ENCODE measurements around the gene ZNF557.

Gene ZNF557

DNA sequence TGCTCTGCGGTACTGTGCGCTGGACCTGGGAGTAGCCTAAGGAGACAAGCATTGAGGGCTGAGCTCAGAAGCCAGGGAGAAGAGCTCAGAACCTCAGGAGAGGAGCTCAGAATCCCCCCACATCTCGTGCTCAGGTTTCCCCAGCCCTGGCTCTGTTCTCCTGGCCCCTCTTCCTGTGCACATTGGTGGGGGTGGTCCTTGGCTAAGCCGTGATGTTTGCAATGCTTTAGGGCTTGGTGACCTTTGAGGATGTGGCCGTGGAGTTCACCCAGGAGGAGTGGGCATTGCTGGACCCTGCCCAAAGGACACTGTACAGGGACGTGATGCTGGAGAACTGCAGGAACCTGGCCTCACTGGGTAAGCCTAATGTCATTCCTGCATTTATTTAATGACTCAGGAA is 6.6 kb downstream of the ZNF557 start:
- DNase-seq, result no peak

DNA sequence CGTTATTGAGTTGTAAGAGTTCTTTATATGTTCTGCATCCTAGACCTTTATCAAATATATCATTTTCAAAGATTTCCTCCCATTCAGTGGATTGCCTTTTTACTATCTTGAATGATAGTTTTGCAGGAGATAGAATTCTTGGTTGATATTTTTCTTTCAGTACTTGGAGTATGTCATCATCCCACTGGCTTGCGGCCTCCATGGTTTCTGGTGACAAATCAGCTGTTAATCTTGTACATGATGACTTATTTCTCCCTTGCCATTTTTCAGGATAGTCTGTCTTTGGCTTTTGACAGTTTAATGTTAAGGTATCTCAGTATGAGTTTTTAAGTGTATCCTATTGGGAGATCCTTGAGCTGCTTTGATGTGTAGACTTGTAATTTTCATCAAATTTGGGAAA is 8.5 kb downstream of the ZNF557 start:
- DNase-seq, result no peak

DNA sequence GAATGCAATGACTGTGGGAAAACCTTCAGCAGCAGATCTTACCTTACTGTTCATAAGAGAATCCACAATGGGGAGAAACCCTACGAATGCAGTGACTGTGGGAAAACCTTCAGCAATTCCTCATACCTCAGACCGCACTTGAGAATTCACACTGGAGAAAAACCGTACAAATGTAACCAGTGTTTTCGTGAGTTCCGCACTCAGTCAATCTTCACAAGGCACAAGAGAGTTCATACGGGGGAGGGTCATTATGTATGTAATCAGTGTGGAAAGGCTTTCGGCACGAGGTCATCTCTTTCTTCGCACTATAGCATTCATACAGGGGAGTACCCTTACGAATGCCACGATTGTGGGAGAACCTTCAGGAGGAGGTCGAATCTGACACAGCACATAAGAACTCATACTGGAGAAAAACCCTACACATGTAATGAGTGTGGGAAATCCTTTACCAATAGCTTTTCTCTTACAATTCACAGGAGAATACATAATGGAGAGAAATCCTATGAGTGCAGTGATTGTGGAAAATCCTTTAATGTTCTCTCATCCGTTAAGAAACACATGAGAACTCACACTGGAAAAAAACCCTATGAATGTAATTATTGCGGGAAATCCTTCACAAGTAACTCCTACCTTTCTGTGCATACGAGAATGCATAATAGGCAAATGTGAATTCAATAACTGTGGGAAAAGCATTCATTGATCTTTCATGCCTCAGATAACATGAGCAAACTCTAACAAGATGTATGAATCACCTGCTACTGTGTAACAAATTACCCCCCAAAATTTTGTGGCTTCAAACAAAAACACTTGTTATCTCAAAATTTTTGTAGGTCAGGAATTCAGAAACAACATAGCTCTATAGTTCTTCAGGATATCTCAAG is 13.8 kb downstream of the ZNF557 start:
- no peak for DNase-seq

DNA sequence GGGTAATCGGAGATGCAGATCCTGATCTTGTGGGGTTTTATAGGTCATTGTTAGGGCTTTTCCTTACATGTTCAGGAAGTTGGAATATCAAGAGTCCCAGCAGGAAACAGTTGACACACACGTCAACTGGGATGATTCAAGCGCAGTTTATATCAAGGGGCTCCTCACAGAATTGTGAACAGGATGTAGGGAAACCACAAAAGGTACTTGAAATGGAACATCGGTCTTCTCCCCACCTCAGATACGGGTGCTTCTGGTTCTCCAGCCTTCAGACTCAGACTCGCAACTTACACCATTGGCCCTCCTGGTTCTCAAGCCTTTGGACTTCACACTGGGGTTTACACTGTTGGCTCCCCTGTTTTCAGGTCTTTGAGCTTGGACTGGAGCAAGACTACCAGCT is 19.5 kb downstream of the ZNF557 start:
- DNase-seq, result no peak

DNA sequence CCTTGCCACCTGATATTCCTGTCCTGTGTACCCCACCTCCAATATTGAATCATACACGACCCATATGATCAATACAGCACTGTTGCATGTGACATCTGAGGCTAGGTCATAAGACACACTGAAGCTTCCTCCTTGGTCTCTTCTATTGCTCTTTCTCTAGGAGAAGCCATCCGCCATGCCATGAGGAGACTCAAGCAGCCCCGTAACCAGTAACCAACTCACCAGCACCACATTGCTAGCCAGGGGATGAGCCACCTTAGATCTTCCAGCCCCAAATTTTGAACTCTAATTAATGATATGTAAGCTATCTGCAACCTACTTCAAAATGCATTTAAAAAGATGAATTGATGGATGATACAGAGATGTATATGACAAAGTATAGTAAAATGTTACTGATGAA is 28.6 kb downstream of the ZNF557 start:
- no peak for DNase-seq

DNA sequence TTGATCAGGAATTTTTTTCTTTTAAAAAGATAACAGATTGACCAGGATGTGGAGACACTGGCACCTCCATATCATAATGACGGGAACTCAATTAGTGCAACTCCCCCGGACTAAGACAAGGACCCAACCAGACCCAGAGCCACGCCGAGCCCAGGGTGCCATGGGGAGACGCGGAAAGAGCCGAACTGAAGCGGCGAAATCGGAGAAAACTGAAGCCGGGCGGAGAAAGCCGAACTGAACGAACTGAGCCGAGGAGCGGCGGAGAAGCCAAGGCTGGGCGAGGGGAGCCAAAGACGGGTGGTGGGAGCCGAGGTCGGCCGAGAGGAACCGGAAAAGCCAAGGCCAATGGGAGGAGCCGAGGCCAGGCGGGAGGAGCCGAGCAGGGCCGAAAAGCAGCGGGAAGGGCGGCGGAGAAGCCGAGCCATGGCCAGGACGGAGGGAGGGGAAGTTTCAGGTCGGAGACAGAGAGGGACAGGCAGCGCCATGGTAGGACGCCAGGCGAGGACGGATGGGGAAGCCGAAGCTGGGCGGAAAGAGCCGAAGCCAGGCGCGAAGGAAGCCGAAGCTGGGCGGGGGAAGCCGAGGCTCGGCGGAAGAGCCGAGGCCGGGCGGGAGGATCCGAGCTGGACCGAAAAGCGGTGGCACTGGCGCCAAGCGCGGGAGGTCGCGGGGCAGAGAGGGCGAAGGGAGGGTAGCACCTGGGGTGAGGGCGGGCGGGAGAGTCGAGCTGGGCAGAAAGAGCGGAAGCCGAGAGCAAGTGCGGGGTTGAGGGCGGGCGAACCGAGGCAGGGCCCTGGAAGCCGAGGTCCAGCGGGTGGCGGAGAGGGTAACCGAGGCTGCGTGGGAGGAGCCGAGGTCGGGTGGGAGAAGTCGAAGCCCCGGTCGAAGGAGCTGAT is 29.4 kb downstream of the ZNF557 start:
- DNase-seq, result peak; percentile 91

DNA sequence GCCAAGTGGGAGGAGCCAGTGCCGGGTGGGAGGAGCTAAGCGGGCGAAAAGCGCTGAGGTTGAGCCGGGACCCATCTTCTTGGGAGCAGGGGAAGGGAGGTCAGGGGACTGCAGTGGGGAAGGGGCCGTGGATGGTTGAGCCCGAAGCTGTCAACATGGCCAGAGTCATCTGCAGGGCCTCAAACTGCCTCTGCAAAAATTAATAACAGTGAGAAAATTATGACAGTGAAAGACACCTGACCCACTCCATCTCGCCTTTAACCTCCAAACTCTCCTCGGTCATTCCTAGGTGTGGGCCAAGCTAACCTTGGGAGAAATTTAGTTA is 30.1 kb downstream of the ZNF557 start:
- DNase-seq, result no peak

DNA sequence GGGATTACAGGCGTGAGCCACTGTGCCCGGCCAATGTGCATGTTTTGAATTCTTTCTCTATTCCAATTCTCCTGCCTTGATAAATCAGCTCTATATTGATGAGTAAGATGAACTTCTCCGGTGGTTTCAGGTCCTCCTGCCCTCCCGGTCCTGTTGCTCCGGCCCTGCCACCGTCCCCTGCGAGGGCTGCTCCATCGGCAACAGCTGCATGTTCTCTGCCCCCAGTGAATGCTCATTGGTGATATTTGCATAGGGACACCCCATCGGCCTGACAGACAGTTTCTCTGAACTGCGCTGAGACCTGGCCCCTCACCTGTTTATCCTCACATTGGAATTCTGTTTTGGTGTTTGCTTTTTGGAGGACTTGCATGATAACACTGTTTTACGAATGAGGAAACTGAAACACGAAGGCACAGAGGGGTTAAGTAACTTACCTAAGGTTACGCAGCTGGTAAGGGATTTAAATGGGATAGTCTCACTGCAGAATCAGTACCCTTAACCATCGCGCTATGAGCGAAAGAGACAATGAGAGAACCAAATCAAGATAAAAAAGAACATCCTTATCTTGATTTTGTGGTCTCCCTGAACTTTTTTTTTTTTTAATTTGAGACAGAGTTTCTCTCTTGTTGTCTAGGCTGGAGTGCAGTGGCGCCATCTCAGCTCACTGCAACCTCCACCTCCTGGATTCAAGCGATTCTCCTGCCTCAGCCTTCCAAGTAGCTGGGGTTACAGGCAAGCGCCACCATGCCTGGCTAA is 32.2 kb downstream of the ZNF557 start:
- DNase-seq, result no peak

DNA sequence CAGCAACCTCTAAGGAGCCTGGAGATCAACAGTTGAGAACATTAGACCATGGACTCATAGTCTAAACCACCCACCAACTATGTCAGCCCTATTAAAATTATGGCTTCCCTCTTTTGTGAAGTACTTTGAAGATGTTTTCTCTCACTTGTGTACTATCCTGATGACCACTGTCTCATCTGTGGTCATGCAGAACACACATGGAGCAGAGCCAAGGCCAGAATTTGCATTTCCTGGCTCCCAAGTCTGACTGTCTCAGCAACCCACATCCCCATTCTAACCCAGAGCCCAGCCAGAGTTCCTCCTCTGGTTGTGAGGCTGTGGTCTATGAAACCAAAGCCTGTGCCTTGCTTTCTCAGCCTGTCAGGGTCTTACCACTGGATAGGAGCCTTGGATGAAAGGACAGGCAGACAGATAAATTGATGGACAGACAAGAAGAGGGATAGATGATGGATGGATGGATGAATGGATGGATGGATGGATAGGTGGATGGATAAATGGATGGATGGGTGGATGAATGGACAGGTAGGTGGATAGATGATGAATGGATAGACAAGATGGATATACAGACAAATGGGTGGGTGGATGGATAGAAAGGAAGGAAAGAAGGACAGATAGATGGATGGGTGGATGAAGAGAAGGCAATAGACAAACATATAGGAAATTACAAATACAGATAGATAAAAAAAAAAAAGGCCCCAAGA is 35.4 kb downstream of the ZNF557 start:
- DNase-seq, result no peak

DNA sequence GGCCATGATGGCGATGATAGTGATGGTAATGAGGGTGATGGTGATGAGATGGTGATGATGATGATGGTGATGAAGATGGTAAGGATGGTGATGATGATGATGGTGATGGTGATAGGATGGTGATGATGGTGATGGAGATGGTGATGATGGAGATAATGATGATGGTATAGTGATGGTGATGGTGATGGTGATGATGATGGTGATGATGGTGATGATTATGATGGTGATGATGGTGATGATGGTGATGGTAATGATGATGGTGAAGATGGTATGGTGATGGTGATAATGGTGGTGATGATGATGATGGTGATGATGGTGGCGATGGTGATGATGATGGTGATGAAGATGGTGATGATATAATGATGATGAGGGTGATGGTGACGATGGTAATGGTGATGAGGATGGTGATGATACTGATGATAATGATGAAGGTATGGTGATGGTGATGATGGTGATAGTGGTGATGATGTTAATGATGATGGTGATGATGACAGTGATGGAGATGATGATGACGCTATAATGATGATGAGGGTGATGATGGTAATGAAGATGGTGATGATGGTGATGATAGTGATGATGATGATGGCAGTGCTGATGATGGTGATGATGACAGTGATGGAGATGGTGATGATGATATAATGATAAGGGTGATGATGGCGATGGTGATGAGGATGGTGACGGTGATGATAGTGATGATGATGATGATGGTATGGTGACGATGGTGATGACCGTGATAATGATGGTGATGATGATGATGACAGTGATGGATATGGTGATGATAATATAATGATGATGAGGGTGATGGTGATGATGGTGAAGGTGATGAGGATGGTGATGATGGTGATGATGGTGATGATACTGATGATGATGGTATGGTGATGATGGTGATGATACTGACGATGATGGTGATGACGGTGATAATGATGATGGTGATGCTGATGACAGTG is 37.5 kb downstream of the ZNF557 start:
- DNase-seq, result no peak

DNA sequence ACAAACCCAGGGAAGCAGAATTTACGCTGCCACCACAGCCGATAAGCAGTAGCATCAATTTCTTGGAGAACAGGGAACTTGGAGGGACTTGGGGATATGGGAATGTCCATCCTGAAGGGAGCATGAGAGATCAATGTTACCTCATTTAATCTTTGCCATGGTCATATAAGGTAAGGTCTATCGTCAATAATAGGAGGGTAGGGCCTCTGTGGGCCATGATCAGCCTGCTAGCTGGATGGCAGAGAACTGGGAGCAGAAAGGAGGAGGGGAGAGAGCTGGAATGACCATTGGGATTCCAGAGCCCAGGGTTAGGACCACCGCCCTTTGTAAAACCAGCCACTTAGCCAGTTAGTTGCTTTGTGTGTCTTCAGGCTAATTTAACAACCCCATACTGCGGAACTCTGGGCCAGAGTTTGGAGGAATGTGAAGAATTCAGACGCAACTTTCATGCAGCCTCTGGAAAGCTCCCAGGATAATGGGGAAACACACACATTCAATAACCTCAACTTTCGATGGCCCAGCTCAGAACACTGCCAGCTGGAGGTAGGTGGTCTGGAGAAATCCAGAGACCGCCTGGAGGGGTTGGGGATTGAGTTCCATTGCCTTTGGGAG is 40.3 kb downstream of the ZNF557 start:
- no peak for DNase-seq

DNA sequence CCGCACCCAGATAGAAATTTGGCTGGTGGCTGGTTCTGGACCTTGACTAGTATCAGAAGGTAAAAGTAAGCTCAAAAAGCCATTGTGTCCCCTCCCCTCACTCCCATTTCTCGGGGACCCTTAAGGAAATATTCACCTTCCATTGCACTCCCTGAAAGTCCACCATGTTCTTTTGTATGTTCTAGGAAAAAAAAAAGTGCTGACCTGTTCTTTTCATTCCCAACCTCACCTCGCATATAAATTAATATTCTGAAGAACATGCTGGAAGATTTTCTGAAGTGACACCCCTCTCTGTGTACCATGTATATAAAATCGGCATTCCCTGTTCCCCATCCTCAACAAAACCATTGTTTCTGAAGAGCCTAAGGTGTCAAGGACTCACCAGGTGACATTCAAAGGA is 43.2 kb downstream of the ZNF557 start:
- no peak for DNase-seq

DNA sequence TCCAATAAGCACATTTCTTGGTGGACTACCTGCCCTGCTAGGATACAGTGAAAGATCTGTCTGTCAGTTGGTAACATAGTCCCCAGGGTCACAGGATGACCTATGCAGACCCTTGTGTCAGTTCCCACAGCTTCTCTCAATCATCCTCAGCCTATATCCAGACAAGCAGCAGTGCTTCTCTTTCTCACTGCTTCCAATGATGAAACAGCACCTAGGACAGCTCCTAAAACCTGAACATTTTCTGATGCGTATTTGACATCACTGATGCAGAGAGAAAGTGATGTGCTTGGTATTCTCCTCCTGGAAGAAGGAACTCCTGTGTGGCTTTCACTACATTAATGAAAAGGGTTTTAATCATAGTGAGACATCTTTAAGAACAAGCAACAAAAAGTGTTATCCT is 43.7 kb downstream of the ZNF557 start:
- no peak for DNase-seq

DNA sequence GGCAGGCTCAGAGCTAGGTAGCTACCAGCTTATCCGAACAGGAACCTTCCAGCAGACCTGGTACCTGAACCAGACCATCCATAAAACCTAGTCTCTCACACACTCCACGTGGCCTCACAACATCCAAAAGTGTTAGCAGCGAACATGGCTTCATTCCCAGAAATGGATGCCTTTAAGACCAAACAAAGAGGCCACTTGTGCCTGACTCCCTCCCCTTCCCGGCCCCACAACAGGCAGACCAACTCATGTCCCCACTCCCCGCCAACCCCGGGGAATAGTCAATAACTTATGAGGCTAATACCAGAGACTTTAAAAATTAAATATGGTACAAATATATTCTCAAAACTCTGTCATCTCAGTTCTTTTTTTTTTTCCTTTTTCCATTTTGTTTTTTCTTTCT is 46.2 kb downstream of the ZNF557 start:
- DNase-seq, result no peak

DNA sequence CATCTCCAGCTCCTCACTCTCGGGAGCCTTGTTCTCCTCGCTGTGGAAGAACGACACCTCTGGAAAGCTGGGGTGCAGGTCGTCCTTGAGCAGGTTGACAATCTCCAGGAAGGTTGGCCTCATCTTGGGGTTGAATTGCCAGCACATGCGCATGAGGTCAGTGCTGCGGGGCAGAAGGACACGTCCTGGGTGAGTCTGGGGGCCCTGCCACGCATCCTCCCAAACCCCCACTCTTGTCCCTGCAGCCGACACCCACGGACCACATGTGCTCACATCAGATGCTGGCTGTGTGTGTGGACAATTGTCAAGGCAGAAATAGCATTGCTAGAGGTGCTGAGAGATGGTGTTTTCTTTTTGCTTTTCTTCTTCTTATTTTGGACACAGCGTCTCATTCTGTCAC is 47.7 kb downstream of the ZNF557 start:
- DNase-seq, result no peak

DNA sequence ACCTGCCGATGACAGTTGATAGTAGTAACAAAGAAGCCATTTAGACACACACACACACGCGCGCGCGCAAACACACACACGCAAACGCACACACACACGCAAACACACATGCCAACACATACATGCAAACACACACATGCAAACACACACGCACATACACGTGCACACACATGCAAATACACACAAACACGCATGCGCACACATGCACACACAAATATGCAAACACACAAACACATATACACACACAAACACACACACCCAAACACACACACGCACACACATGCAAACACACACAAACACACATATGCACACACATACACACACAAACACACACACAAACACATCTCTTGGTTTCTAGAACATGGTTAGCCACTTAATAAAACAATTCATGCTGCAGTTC is 50.1 kb downstream of the ZNF557 start:
- DNase-seq, result no peak

DNA sequence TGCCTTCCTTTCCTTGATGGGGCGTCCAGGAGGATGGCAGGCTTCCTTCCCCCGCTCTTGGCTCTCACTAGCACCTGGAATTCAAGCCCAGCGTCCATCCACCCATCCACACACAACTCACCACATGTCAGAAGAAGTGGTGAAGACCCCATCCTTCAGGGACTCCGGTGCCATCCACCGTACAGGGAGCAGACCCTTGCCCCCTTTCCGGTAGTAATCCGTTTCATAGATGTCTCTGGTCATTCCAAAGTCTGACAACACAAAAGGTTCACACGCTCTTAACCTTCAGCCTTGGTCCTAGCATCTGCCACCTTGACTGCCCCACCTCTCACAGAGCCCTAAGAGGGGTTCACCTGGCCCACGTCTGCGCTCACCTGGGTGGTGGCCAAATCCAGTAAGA is 51.0 kb downstream of the ZNF557 start:
- no peak for DNase-seq

DNA sequence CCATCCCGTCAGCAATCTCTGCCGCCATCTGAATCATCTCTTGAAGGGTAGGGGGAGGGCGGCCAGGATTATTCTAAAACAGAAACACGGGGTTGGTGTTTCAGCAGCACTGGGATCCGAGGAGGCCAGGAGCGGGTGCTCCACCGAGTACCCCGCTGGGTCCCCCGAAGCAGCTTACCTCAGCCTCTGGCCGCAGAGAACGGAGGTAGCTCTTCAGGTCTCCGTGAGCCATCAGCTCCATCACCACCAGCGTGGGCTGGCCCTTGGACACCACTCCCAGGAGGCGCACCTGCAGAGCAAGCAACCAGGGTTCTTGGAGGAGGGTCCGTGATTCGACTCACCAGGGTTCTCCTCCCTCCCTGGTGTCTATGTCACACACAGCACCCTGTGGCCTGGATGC is 53.2 kb downstream of the ZNF557 start:
- DNase-seq, result no peak

DNA sequence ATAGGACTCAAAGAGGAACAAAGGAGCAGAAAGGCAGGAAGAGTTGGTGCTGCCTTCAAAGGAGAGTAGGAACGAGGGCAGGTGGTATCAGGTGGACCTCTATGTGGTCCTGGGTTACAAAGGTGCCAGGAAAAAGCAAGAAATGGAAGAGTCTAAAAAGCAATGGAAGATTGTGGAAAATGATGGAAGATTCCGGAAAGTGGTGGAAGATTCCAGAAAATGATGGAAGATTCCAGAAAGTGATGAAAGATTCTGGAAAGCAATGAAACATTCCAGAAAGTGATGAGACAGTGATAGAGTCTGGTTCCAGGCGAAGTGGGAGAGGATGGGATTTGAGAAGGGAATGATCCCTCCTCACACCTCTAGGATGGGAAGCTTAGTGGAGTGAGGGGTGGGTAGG is 55.3 kb downstream of the ZNF557 start:
- no peak for DNase-seq

DNA sequence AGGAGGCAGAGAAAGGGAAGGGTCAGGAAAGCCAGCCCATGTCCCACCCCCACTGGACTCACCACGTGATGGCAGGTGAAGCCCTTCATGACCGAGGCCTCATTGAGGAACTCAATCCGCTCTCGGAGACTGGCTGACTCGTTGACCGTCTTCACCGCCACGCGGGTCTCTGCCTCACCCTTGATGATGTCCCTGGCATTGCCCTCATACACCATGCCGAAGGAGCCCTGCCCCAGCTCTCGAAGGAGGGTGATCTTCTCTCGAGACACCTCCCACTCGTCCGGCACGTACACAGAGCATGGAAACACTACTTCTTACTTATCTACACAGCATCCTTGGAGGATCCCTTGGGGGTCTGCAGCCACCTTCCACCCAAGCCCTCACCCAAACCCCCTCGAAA is 55.7 kb downstream of the ZNF557 start:
- DNase-seq, result no peak

DNA sequence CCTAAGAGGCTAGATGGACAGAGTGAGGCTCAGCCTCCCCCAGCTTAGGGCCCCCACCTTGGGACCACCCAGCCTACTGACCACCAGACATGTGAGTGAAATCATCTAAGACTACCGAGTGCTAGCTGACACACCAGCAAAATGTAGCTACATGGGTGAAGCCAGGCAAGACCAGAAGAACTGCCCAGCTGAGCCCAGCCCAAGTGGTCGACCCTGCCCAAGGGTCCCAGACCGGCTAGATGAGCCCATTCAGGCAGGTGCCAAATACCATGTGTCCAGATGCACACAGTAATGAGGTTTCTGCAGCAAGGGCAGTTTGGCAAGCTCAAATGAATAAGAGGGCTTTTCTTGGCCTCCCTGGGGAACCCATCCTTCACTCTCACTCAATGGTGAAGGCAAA is 56.6 kb downstream of the ZNF557 start:
- no peak for DNase-seq
